Effector memory CD8-positive, alpha-beta T cell (primary cell): ENCODE measurements around the gene STX16.
"Not testable (repeated sequence)": the region's sequence is repeated elsewhere in the genome, so short reads cannot be mapped to it uniquely, and the experiment has no call there.

ENCODE experiments used
- ATAC-seq: fragments of 150-1000 bp; cut with Tn5 transposase; replicated peaks from 2 replicates; pipeline ENCODE4 v1.10.0; 2021; ENCODE audit warnings: mild to moderate bottlenecking, moderate library complexity
- DNase-seq, 3 experiments: peaks; one replicate each; pipeline ENCODE4 v3.0.0; 2021
- H3K27ac Mint-ChIP-seq, 2 donors: one replicate each; pipeline ENCODE4 v1.8.0; 2022; ENCODE audit warnings: mild to moderate bottlenecking in 2 of 2, mixed read lengths in 2 of 2, moderate library complexity in 2 of 2
- H3K27me3 Mint-ChIP-seq, 2 donors: one replicate each; pipeline ENCODE4 v1.8.0; 2022; ENCODE audit warnings: mixed read lengths in 2 of 2
- H3K36me3 Mint-ChIP-seq: one replicate; pipeline ENCODE4 v1.8.0; 2022; ENCODE audit warnings: mild to moderate bottlenecking, moderate library complexity, mixed read lengths; ENCODE audit not compliant: insufficient read depth
- H3K4me1 Mint-ChIP-seq, 2 donors: one replicate each; pipeline ENCODE4 v1.8.0; 2022; ENCODE audit warnings: low read depth in 2 of 2, mixed read lengths in 2 of 2
- H3K4me3 Mint-ChIP-seq, 2 donors: one replicate each; pipeline ENCODE4 v1.8.0; 2022; ENCODE audit warnings: mild to moderate bottlenecking in 2 of 2, mixed read lengths in 2 of 2, moderate library complexity in 2 of 2
- H3K9me3 Mint-ChIP-seq, 2 donors: one replicate each; pipeline ENCODE4 v1.8.0; 2022; ENCODE audit warnings: mixed read lengths in 2 of 2

The STX16 gene

DNA sequence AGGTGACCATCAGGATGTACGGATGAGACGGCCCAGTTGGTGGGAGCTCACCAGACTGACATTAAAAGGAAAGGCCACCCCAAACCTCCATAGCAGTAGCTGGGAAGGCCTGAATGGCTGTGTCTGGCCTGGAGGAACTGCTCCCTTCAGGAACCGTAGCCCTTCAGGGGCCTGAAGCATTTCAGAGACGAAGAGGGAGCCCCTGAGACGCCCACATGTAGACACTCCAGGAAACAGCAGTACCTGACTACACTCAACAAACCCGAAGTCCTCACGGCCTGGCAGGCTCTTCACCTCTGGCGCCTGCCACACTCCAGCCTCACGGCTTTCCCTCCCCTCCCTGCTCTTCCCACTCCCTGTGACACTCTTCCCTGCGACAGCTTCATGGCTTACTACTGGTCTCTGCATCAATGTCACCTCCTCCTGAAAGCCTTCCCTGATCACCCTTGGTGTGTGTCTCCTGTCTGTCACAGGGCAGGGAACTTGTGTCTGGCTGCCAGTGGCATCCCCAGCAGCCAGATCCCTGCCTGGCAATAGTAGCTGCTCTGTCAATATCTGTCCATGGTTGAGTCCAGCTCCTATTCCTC is 14.6 kb upstream of the STX16 start:
- no peak overlapping the region for H3K27ac Mint-ChIP-seq
- DNase-seq = no peak
- no peak overlapping the region for H3K4me3 Mint-ChIP-seq

DNA sequence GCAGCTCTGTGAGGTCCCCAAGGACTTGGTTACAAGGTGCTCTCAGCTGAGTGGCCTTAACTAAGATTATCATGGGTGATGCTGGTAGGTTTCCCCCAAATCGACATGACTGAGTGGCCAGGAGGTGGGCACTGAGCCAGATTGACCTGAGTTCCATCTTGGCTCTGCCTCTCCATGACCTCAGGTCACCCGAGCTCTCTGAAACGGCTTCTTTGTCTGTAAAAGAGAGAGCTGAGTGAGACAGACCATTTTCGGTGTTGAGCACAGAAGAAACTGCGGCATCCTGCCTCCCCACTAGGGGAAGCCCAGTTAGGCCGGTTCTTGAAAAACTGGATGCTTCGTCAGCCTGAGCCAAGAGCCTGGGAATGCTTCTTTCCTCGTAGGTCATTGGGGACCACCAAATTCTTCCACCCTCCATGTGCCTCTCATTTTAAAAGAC is 14.1 kb upstream of the STX16 start:
- Mint-ChIP-seq H3K4me3 (no peak overlapping the region), H3K9me3 (no peaks in the 10 kb centered on the region), H3K4me1 (peaks cover 0 to 1% of the 10 kb centered on the region in 2 donors), H3K27me3 (peaks cover 33 to 59% of the 10 kb centered on the region in 2 donors), H3K36me3 (no peaks in the 10 kb centered on the region), H3K27ac (no peak overlapping the region)
- ATAC-seq (no peak), DNase-seq (no peak)

More for the DNA sequence above, 14.6 kb upstream of the STX16 start:
- peaks cover 0 to 1% of the 10 kb centered on the region in 2 donors for H3K4me1 Mint-ChIP-seq
- no peak for ATAC-seq
- no peaks in the 10 kb centered on the region for H3K36me3 Mint-ChIP-seq
- no peaks in the 10 kb centered on the region for H3K9me3 Mint-ChIP-seq
- peaks cover 31 to 54% of the 10 kb centered on the region in 2 donors for H3K27me3 Mint-ChIP-seq

DNA sequence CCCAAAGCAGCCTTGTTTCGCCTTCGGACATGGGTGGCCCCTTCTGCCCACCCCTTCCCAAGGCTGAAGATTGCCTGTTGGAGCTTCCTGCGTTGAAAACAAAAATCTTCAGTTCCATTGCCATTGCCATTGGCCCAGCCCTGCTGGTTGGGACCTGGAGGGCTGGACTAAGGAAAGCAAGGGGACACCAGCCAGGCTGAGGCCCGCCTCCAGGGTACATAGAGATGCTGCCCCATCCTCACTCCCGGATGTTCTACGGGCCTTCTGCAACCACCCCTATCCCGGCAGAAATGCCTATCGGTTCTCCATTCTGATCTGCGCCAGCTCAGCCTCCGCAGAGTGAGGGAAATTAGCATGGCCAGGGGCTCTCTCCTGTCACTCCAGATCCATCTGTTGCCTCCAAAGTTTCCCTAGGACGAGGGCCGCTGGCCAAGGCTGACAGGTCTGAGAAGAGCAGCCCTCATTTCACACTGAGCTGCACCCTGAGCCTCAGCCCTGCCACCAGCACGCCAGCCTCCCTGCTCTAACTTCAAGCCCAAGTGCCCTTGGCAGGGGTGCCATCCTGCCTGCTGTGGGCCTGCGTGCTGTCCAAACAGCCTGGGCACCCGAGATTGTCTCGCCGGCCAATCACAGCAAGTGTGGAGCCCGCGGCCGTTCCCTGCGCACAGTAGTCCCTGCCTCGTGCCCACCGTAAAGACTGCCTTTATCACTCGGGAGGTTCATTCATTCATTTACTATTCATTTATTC is 13.4 kb upstream of the STX16 start:
- H3K4me1 Mint-ChIP-seq = peaks cover 0 to 1% of the 10 kb centered on the region in 2 donors
- no peak for DNase-seq
- H3K27ac Mint-ChIP-seq = no peak overlapping the region
- H3K9me3 Mint-ChIP-seq = no peaks in the 10 kb centered on the region
- H3K4me3 Mint-ChIP-seq = no peak overlapping the region
- ATAC-seq = no peak
- peaks cover 39 to 61% of the 10 kb centered on the region in 2 donors for H3K27me3 Mint-ChIP-seq
- H3K36me3 Mint-ChIP-seq = no peaks in the 10 kb centered on the region

DNA sequence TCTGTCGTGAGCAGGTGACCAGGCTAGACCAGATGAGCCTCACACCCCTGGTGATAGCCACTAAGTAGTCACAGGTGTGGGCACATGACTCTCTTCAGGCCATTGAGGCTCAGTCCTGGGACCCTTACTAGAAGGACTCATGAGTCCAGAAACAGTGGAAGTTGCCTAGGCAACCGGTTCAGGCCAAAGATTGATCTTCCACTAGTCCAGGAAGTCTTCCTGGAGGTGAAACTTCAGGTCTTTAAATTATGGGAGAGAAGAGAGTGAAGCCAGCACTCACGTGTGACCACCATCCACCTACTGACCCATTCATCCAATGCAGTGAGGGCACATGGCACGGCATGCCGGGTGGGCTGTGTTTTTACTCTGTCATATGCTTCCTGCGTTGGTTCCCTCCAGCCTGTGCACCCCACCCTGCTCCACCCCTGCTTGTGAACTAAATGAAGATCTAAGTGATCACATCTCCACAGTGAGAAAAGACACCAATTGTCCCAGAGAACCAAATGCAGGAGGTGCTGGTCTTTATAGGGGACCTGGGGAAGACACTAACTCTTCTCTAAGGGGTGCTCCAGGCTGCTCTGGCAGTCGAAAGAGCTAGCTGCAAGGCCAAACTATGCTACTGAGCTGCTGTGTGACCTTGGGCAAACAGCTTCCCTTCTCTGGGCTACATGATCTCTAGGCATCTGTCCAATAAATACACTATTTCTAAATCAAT is 12.5 kb upstream of the STX16 start:
- Mint-ChIP-seq H3K27ac (no peak overlapping the region), H3K4me1 (peaks cover 0 to 1% of the 10 kb centered on the region in 2 donors), H3K9me3 (no peaks in the 10 kb centered on the region), H3K27me3 (peaks cover 41 to 56% of the 10 kb centered on the region in 2 donors), H3K4me3 (no peak overlapping the region), H3K36me3 (no peaks in the 10 kb centered on the region)
- no peak for ATAC-seq
- DNase-seq = no peak

DNA sequence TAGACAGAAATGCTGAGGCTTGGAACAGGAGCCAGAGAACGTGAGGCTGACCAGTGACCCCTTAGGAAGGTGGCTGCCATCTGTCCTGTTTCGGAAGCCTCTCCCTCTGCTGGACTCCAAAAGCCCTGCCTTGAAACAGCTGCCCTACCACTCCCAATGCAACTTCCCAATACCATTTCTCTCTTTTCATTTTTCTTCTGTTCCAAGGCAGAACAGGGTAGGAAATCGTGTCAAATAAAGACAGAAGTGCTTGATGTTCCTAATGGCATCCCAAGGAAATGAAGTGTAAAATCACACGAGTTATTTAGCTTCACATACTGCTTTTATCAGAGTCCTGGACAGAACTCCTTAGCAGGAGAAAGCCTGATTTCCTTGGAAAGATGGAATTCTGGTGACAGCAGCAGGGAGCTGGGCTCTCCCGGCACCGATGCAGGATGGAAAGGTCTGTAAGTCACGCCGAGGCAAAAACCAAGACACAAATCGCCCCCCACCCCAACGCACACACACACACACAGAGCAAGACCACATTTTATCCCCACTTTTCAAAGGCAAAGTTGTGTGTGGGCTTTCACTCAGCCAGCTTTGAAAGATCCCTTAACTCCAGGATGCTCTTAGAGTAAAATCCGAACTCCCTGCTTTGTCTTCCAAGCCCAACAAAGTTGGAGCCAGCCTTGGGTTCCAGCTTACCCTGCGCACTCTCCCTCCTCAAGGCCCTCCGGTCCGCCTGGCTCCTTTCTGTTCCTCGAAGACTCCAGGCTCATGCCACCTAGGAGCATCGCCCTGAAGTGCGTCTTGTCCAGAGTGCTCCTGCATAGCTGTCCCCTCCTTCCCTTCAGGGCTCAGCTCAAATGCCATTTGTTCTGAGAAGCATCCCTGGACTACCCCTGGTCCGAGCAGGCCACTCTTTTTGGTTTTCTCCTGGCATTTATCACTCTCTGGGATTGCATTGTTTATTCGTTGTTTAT is 11.6 kb upstream of the STX16 start:
- no peaks in the 10 kb centered on the region for H3K9me3 Mint-ChIP-seq
- no peak overlapping the region for H3K4me3 Mint-ChIP-seq
- no peak overlapping the region for H3K27ac Mint-ChIP-seq
- peaks cover 41 to 56% of the 10 kb centered on the region in 2 donors for H3K27me3 Mint-ChIP-seq
- H3K36me3 Mint-ChIP-seq = no peaks in the 10 kb centered on the region
- H3K4me1 Mint-ChIP-seq = peaks cover 0 to 1% of the 10 kb centered on the region in 2 donors
- DNase-seq (no peak), ATAC-seq (no peak)

DNA sequence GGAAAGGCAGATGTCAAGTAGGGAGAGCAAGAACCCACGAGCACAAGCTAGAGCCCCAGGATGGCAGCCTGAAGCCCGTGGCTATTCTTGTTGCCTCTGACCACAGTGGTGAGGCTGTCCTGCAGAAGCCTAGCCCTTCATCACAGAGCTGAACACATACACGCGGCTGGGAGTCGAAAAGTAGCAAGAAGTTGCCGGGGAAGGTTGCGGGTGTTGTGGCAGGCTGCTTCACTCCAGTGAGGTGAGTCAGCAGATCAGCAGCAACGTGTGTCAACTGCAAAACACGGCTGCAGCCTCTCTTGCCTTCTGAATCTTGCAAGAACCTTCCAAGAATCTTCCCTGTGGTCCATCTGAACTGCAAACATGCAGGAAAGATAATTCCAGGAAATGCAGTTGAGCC is 10.6 kb upstream of the STX16 start:
- Mint-ChIP-seq H3K36me3 (no peaks in the 10 kb centered on the region), H3K27ac (no peak overlapping the region), H3K27me3 (peaks cover 41 to 56% of the 10 kb centered on the region in 2 donors), H3K4me3 (no peak overlapping the region), H3K9me3 (no peaks in the 10 kb centered on the region), H3K4me1 (no peaks in the 10 kb centered on the region)
- DNase-seq = no peak
- no peak for ATAC-seq

DNA sequence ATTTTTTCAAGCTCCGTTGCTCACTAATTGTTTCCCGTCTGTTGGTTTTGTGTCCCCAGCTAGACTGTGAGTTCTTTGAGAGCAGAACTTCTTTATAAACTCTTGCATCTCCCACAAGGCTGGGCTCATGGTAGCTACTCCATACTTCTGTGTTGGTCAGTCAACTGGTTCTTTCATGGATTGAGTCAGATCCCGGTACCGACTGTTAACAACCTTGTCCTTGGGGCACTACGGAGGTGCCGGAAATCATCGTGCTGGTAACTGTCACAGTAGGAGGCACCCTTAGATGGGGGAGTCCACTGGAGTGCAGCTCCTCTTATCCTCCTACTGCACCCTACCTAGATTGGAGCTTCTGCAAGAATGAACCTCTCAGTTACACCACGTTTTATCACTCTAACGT is 8.6 kb upstream of the STX16 start:
- Mint-ChIP-seq H3K27me3 (peaks cover 36 to 56% of the 10 kb centered on the region in 2 donors), H3K27ac (no peak overlapping the region), H3K9me3 (no peaks in the 10 kb centered on the region), H3K4me3 (no peak overlapping the region), H3K4me1 (no peaks in the 10 kb centered on the region), H3K36me3 (no peaks in the 10 kb centered on the region)
- ATAC-seq = no peak
- no peak for DNase-seq

DNA sequence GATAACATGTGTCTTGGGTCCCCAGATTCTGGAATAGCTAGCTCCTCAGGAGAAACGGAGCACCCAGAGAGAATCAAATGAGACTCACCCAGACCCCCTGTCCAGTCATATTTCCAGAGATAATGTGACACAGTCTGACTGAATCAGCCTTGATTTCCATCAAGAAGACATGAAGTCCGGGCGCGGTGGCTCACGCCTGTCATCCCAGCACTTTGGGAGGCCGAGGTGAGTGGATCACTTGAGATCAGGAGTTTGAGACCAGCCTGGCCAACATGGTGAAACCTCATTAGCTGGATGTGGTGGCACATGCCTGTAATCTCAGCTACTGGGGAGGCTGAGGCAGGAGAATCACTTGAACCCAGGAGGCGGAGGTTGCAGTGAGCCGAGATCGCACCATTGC is 8.2 kb upstream of the STX16 start:
- H3K36me3 Mint-ChIP-seq, H3K4me1 Mint-ChIP-seq, H3K4me3 Mint-ChIP-seq, H3K27ac Mint-ChIP-seq, DNase-seq, ATAC-seq, H3K9me3 Mint-ChIP-seq: not testable (repeated sequence)
- H3K27me3 Mint-ChIP-seq = peaks cover 32 to 53% of the 10 kb centered on the region in 2 donors

DNA sequence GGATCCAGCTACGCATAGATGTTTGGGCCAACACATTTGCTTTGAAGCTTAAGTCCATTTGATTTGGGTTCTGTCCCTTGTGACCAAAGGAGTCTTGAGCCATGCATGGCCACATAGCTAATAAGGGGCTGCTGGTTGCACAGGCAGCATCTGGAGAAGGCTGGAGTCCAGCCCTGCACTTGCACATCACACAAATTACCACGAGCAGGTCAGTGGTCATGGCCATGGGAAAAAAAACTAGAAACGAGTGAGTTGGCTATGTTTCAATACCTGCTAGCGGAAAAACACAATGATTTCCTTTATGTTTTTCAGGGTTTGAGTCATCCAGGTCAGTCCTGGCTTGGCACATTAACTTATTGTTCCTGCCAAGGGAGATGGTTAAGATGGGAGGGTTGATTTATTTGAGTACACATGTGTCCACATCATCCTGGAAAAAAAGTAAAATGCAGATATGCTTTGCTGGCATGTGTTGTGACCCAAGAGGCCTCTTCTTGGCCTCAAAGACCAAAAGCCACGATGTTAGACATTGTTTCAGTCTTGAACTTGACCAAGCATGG is 5.6 kb upstream of the STX16 start:
- DNase-seq = no peak
- H3K27ac Mint-ChIP-seq = no peak overlapping the region
- no peak for ATAC-seq
- peaks cover 9 to 27% of the 10 kb centered on the region in 2 donors for H3K27me3 Mint-ChIP-seq
- H3K9me3 Mint-ChIP-seq = no peaks in the 10 kb centered on the region
- no peak overlapping the region for H3K4me3 Mint-ChIP-seq
- H3K36me3 Mint-ChIP-seq = peaks cover under 1% of the 10 kb centered on the region
- peaks cover 6% of the 10 kb centered on the region in 2 donors for H3K4me1 Mint-ChIP-seq

DNA sequence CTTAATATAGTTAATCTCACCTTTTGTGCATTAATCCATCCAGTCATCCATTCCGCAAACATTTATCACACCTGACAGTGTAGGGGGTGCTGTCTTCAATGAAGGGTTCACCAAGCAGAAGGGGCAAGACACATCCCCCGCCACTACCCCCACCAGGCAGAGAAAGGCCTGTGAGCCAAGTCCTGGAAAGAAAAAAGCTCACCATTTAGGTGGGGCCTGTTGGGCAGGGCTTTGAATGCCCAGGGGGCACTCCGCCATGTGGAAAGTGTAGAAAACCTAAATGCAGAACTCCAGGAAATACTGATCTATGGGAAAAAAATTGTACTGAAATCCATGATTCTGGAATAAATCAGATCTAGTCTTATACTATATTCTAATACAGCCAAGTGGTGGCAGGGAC is 4.8 kb upstream of the STX16 start:
- H3K9me3 Mint-ChIP-seq = no peaks in the 10 kb centered on the region
- no peak overlapping the region for H3K27ac Mint-ChIP-seq
- DNase-seq = no peak
- peaks cover 12 to 13% of the 10 kb centered on the region in 2 donors for H3K4me1 Mint-ChIP-seq
- no peak for ATAC-seq
- H3K27me3 Mint-ChIP-seq = peaks cover 9 to 19% of the 10 kb centered on the region in 2 donors
- H3K4me3 Mint-ChIP-seq = no peak overlapping the region
- H3K36me3 Mint-ChIP-seq = peaks cover 8% of the 10 kb centered on the region

DNA sequence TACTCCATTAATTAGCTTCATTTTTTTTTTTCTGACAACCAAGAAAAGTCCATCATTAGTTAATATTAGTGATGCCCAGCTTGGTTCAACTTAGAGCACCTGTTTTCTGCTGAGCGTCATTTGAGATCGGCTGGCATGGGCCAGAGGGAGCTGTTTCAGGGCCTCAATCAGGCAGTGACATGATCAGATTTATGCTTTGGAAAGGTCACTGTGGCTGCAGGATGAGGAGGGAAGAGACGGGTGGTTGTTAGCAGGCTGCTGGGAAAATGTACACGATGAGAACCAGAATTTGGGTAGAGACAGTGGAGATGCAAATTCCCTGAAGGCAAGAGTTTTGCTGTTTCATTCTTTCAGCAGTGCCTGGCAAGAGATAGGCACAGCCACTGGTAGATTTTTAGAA is 4.4 kb upstream of the STX16 start:
- Mint-ChIP-seq H3K4me1 (peaks cover 15 to 17% of the 10 kb centered on the region in 2 donors), H3K27ac (no peak overlapping the region), H3K4me3 (no peak overlapping the region), H3K36me3 (peaks cover 12% of the 10 kb centered on the region), H3K9me3 (no peaks in the 10 kb centered on the region), H3K27me3 (peaks cover 9 to 15% of the 10 kb centered on the region in 2 donors)
- DNase-seq = no peak
- ATAC-seq = no peak

DNA sequence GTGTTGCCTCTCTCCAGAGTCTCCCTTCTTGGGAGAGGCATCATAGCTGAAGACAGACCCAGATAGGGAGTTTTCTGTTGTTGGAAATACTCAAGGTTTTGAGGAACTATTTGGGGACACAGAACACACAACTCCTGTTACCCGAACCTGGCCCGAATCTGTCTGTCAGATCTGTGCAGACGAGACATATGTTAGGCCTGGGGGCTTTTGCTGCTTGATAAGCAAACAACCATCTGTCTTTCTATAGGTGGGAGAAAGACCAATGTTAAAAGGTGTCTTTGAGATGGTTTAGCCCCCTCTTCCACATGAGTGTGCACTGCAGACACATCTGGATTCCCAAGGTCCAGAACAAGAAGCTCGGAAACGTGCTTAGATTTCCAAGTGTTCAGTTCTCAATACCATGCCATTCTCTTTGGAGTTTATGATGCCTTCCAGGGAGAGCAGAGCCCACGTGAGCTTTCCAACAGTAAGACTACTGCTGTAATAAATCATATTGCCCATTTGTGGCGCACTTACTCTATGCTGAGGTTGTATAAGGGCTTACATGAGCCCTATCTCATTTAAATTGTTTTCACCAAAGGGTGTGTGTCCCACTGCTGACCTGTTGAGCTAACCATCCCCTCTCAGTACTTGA is 3.8 kb upstream of the STX16 start:
- DNase-seq = no peak
- peaks cover 17 to 18% of the 10 kb centered on the region in 2 donors for H3K4me1 Mint-ChIP-seq
- no peak for ATAC-seq
- H3K36me3 Mint-ChIP-seq = peaks cover 18% of the 10 kb centered on the region
- no peak overlapping the region for H3K4me3 Mint-ChIP-seq
- H3K9me3 Mint-ChIP-seq = no peaks in the 10 kb centered on the region
- H3K27me3 Mint-ChIP-seq = peaks cover 5 to 9% of the 10 kb centered on the region in 2 donors
- no peak overlapping the region for H3K27ac Mint-ChIP-seq
